ENCODE measurements around the gene FBXO2.

The FBXO2 gene

DNA sequence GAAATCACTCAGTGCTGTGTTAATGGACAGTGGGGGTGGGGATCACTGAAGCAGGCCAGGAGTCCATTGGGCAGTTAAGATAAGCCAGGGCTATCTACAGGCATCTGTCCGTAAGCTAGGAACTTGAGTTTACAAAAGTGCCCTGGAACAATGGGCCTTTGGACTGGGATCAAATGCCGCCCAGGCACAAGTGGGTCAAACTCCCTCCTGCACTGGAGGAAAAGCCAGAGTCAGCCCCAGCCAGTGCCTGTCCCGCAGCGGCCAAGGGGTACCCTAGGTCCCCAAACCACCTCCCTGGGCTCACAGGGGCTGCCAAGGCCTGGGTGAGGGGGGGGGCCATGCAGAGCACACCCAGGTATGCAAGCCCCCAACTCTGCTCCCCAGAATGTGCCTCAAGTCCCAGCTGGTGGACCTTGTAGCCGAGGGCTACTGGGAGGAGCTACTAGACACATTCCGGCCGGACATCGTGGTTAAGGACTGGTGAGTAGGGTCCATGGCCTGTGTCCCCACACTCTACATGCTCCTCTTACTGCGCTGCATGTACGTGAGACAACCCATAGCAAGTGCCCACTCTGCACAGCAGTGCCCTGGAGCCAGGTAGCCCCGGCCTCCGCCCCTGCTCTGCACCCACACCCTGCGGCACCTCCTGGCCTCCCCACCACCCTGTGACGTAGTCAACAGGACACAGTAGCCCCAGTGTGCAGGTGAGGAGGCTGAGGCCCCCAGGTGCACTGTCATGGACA is 17.5 kb upstream of the FBXO2 start:
- Mint-ChIP-seq H3K27ac (no peak overlapping the region), H3K27me3 (ENCODE audit: low read depth) (no peaks in the 10 kb centered on the region), H3K4me3 (no peak overlapping the region), H3K36me3 (ENCODE audit: low read depth) (peaks cover 24% of the 10 kb centered on the region), H3K9me3 (no peaks in the 10 kb centered on the region), H3K4me1 (ENCODE audit: low read depth) (peaks cover 3% of the 10 kb centered on the region)

- H3K27ac Mint-ChIP-seq: no peak overlapping the region
- H3K9me3 Mint-ChIP-seq: no peaks in the 10 kb centered on the region
- no peaks in the 10 kb centered on the region for H3K27me3 Mint-ChIP-seq (ENCODE audit: low read depth)
- peaks cover 3% of the 10 kb centered on the region for H3K4me1 Mint-ChIP-seq (ENCODE audit: low read depth)
- no peak overlapping the region for H3K4me3 Mint-ChIP-seq
- H3K36me3 Mint-ChIP-seq (ENCODE audit: low read depth): peaks cover 24% of the 10 kb centered on the region
These were observed 16.9 kb upstream of the FBXO2 start for GRCh38 chr1:11671205-11671543.

- peaks cover 4% of the 10 kb centered on the region for H3K4me1 Mint-ChIP-seq (ENCODE audit: low read depth)
- H3K27ac Mint-ChIP-seq: no peak overlapping the region
- no peak overlapping the region for H3K4me3 Mint-ChIP-seq
- peaks cover 24% of the 10 kb centered on the region for H3K36me3 Mint-ChIP-seq (ENCODE audit: low read depth)
- H3K9me3 Mint-ChIP-seq: no peaks in the 10 kb centered on the region
- no peaks in the 10 kb centered on the region for H3K27me3 Mint-ChIP-seq (ENCODE audit: low read depth)
These were observed 16.5 kb upstream of the FBXO2 start for GRCh38 chr1:11670747-11671146.

DNA sequence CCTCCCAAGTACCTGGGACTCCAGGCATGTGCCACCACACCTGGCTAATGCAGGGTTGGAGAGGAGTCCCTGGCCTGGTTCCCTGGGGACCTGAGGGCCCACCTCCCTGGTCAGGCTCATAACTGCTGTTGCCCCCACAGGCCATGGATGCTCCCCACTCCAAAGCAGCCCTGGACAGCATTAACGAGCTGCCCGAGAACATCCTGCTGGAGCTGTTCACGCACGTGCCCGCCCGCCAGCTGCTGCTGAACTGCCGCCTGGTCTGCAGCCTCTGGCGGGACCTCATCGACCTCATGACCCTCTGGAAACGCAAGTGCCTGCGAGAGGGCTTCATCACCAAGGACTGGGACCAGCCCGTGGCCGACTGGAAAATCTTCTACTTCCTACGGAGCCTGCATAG is 14.3 kb upstream of the FBXO2 start:
- Mint-ChIP-seq H3K4me1 (ENCODE audit: low read depth) (peaks cover 4% of the 10 kb centered on the region), H3K36me3 (ENCODE audit: low read depth) (peaks cover 20% of the 10 kb centered on the region), H3K9me3 (no peaks in the 10 kb centered on the region), H3K27me3 (ENCODE audit: low read depth) (no peaks in the 10 kb centered on the region), H3K27ac (no peak overlapping the region), H3K4me3 (no peak overlapping the region)

DNA sequence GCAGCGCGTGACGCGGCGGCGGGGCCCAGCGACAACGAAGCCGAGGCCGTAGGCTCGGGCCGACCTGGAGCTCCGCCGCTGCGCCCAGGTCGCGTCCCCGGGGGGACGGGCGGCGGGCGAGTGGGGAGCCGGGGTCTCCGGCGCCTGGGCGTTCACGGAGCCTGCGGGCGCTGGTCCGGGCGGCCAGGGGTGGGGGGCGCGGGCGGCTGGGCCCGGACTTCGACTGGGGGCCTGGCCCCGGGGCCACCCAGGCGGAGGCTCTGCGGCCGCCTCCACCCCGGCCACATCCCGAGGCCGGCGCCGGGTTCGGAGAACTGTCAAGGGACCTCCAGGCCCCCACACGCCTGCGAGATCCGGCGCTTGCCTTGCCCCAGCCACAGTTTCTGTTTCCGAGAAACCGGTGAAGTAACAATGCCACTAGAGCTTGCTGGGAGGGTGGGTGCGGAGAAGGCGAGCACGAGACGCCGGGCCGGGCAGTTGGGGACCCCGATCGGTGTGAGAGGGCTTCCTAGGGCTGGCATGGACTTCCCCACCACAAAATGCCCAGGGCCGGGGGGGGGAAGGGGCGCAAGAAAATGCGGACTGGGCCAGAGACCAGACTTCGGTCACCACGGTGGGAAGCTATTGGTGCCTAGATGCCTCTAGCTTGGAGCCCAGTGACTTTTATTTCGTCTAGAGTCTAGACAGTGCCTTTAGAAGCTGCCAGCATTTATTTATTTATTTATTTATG is 10.3 kb upstream of the FBXO2 start:
- H3K27me3 Mint-ChIP-seq (ENCODE audit: low read depth): no peaks in the 10 kb centered on the region
- H3K4me1 Mint-ChIP-seq (ENCODE audit: low read depth): peaks cover 4% of the 10 kb centered on the region
- H3K4me3 Mint-ChIP-seq: peak overlapping the region; percentile 81

DNA sequence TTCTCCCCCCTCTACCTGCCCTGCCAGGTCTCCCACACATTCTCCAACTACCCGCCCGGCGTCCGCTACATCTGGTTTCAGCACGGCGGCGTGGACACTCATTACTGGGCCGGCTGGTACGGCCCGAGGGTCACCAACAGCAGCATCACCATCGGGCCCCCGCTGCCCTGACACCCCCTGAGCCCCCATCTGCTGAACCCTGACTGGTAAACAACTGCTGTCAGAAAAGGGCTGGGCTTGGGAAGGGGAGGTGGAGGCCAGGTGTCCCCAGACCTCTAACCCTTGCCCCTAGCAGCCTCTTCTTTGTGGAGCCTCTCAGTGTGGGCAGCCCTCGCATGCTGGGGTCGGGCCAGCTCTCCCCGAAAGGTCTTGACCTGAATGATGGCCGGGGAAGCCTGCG is 6.9 kb upstream of the FBXO2 start:
- Mint-ChIP-seq H3K27me3 (ENCODE audit: low read depth) (no peaks in the 10 kb centered on the region), H3K36me3 (ENCODE audit: low read depth) (peaks cover 11% of the 10 kb centered on the region), H3K27ac (no peak overlapping the region), H3K4me3 (no peak overlapping the region), H3K9me3 (no peaks in the 10 kb centered on the region), H3K4me1 (ENCODE audit: low read depth) (peaks cover 1% of the 10 kb centered on the region)

More for the DNA sequence above, 10.3 kb upstream of the FBXO2 start:
- Mint-ChIP-seq H3K9me3 (no peaks in the 10 kb centered on the region), H3K27ac (peak overlapping the region; percentile 82), H3K36me3 (ENCODE audit: low read depth) (peaks cover 20% of the 10 kb centered on the region)

DNA sequence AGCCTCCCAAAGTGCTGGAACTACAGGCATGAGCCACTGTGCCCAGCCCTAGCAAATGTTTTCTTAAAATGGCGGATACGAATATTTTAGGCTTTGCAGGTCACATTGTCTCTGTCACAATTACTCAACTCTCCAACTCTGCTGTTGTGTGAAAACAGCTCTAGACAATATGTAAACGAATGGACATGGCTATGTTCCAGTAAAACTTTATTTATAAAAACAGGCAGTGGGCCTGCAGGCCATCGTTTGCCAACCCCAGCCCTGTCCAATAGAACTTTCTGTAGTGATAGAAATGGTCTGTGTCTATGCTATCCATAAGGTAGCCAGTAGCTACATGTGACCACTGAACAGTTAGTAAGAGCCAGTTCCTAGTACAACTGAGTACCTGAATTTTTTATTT is 5.5 kb upstream of the FBXO2 start:
- H3K4me3 Mint-ChIP-seq: no peak overlapping the region

DNA sequence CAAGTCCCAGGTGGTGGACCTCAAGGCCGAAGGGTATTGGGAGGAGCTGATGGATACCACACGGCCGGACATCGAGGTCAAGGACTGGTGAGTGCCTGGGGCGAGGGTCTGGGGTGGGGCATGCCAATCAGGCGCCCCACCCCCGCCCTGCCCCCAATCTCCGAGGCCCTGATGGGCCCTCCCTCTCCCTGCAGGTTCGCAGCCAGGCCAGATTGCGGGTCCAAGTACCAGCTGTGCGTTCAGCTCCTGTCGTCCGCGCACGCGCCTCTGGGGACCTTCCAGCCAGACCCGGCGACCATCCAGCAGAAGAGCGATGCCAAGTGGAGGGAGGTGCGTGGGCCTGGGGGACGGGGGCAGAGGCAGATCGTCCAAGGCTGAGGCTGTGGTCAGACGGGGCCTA is 4.3 kb upstream of the FBXO2 start:
- Mint-ChIP-seq H3K27ac (no peak overlapping the region), H3K9me3 (no peaks in the 10 kb centered on the region), H3K36me3 (ENCODE audit: low read depth) (peaks cover 13% of the 10 kb centered on the region), H3K4me3 (no peak overlapping the region), H3K27me3 (ENCODE audit: low read depth) (no peaks in the 10 kb centered on the region), H3K4me1 (ENCODE audit: low read depth) (peaks cover 6% of the 10 kb centered on the region)

More for the DNA sequence above, 5.5 kb upstream of the FBXO2 start:
- Mint-ChIP-seq H3K36me3 (ENCODE audit: low read depth) (peaks cover 13% of the 10 kb centered on the region), H3K4me1 (ENCODE audit: low read depth) (peaks cover 6% of the 10 kb centered on the region), H3K9me3 (no peaks in the 10 kb centered on the region), H3K27me3 (ENCODE audit: low read depth) (no peaks in the 10 kb centered on the region), H3K27ac (no peak overlapping the region)

- Mint-ChIP-seq H3K4me3 (no peak overlapping the region), H3K4me1 (ENCODE audit: low read depth) (peaks cover 6% of the 10 kb centered on the region), H3K9me3 (no peaks in the 10 kb centered on the region), H3K27me3 (ENCODE audit: low read depth) (peaks cover 4% of the 10 kb centered on the region), H3K36me3 (ENCODE audit: low read depth) (peaks cover 13% of the 10 kb centered on the region), H3K27ac (no peak overlapping the region)
These were observed 3.4 kb upstream of the FBXO2 start for GRCh38 chr1:11657654-11658053.

GRCh38 chr1:11654939-11655808 is 945 bp upstream of the FBXO2 start:
- H3K27ac Mint-ChIP-seq: no peak overlapping the region
- H3K4me3 Mint-ChIP-seq: peak overlapping the region; percentile 76
- H3K27me3 Mint-ChIP-seq (ENCODE audit: low read depth): peaks cover 14% of the 10 kb centered on the region
- peaks cover 12% of the 10 kb centered on the region for H3K4me1 Mint-ChIP-seq (ENCODE audit: low read depth)
- no peaks in the 10 kb centered on the region for H3K9me3 Mint-ChIP-seq
- H3K36me3 Mint-ChIP-seq (ENCODE audit: low read depth): peaks cover 5% of the 10 kb centered on the region

GRCh38 chr1:11653861-11654136 is 430 bp downstream of the FBXO2 start:
- peaks cover 18% of the 10 kb centered on the region for H3K27me3 Mint-ChIP-seq (ENCODE audit: low read depth)
- no peak overlapping the region for H3K27ac Mint-ChIP-seq
- no peaks in the 10 kb centered on the region for H3K9me3 Mint-ChIP-seq
- peaks cover 18% of the 10 kb centered on the region for H3K4me1 Mint-ChIP-seq (ENCODE audit: low read depth)
- H3K4me3 Mint-ChIP-seq: no peak overlapping the region
- H3K36me3 Mint-ChIP-seq (ENCODE audit: low read depth): peaks cover 2% of the 10 kb centered on the region

GRCh38 chr1:11653101-11653860 is 948 bp downstream of the FBXO2 start:
- Mint-ChIP-seq H3K4me3 (no peak overlapping the region), H3K9me3 (no peaks in the 10 kb centered on the region), H3K4me1 (ENCODE audit: low read depth) (peaks cover 21% of the 10 kb centered on the region), H3K27me3 (ENCODE audit: low read depth) (peaks cover 18% of the 10 kb centered on the region), H3K27ac (no peak overlapping the region), H3K36me3 (ENCODE audit: low read depth) (peaks cover 2% of the 10 kb centered on the region)

DNA sequence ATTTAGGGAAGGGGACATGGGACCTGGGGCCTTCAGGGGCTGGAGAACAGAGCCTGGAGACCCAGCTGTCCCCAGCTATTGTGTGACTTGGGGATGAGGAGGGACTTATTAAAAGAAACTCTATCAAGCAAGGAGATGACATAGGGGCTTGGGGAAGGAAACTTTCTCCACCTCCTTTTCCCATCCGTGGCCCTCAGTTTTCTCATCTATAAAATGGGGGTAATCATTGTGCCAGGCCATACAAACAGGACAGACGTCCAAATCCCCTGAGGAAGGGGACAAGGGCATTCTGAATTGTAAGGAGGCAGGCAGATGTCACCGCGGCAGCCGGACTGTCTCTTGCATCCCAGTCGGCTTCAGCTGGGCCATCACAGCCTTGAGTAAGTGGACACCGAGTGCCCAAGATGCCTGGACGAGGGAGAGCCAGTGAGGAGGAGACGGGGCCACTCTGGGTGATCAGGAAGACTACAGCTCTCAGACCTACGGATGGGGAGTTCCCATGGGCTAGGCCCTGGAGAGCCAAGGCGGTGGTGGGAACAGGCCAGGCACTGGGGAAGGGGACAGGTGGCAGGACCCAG is 1.9 kb downstream of the FBXO2 start:
- Mint-ChIP-seq H3K27me3 (ENCODE audit: low read depth) (peaks cover 18% of the 10 kb centered on the region), H3K4me1 (ENCODE audit: low read depth) (peaks cover 21% of the 10 kb centered on the region), H3K36me3 (ENCODE audit: low read depth) (peaks cover 2% of the 10 kb centered on the region), H3K4me3 (no peak overlapping the region), H3K9me3 (no peaks in the 10 kb centered on the region), H3K27ac (no peak overlapping the region)

DNA sequence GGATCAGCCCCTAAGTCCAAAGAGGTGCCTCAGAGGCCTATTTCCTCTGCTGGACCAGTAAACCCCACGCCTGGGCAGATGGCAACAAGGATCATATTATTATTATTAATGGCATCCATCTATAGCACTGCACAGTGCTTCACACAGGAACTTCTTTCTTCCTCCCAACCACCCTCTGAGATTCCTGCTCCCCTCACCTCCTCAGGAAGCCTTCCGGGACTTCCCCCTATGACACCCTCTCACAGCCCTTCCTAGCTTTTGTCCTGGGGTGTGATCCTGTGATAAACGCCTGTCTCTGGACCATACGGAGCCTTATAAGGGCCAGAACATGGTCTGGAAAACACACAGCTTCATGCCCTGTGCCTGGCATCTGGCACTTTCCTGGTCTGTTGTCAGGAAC is 3.2 kb downstream of the FBXO2 start:
- Mint-ChIP-seq H3K27me3 (ENCODE audit: low read depth) (peaks cover 18% of the 10 kb centered on the region), H3K27ac (peak overlapping the region; percentile 45), H3K9me3 (no peaks in the 10 kb centered on the region), H3K4me1 (ENCODE audit: low read depth) (peaks cover 21% of the 10 kb centered on the region), H3K4me3 (peak overlapping the region; percentile 52), H3K36me3 (ENCODE audit: low read depth) (peaks cover 2% of the 10 kb centered on the region)
